RWPE2 (cell line): ENCODE results near the gene TWIST2.

Source experiments
- ATAC-seq: fragments of 200-7000 bp; cut with Tn5 transposase; 3 replicates; pipeline ENCODE4 v1.9.1; 2021; ENCODE audit warnings: low read depth
- DNase-seq: peaks from one replicate; pipeline ENCODE4 v3.0.0-alpha.2; 2020; ENCODE audit warnings: low spot score
- H3K27ac ChIP-seq: fragments of 450-650 bp; 2 replicates; pipeline ENCODE4 v1.5.1; 2017; ENCODE audit warnings: mild to moderate bottlenecking; ENCODE audit not compliant: poor library complexity, severe bottlenecking
- H3K27me3 ChIP-seq: fragments of 250-450 bp; sonication (Bioruptor Pico); 2 replicates; pipeline ENCODE4 v1.5.1; 2021; ENCODE audit warnings: mild to moderate bottlenecking, moderate library complexity; ENCODE audit not compliant: insufficient read depth, poor library complexity, severe bottlenecking
- H3K36me3 ChIP-seq: fragments of 250-450 bp; sonication (Bioruptor Pico); 2 replicates; pipeline ENCODE4 v1.5.1; 2020; ENCODE audit warnings: low read depth, mild to moderate bottlenecking, moderate library complexity
- H3K4me1 ChIP-seq: fragments of 250-450 bp; sonication (Bioruptor Pico); 2 replicates; pipeline ENCODE4 v1.5.1; 2021; ENCODE audit warnings: mild to moderate bottlenecking, moderate library complexity; ENCODE audit not compliant: insufficient read depth, poor library complexity, severe bottlenecking
- H3K4me3 ChIP-seq: fragments of 250-450 bp; sonication (Bioruptor Pico); 2 replicates; pipeline ENCODE4 v1.5.1; 2021; ENCODE audit warnings: mild to moderate bottlenecking, moderate library complexity; ENCODE audit not compliant: severe bottlenecking
- H3K9me3 ChIP-seq: fragments of 250-450 bp; sonication (Bioruptor Pico); 2 replicates; pipeline ENCODE4 v1.5.1; 2021; ENCODE audit warnings: mild to moderate bottlenecking, moderate library complexity; ENCODE audit not compliant: severe bottlenecking
- CTCF ChIP-seq: fragments of 450-650 bp; IDR thresholded peaks from one replicate; pipeline ENCODE4 v1.5.1; 2017; ENCODE audit warnings: mild to moderate bottlenecking, moderate library complexity; ENCODE audit not compliant: poor library complexity, severe bottlenecking

TWIST2 gene

GRCh38 chr2:238890618-238891456, 43.0 kb downstream of the TWIST2 start:
- no peak for TF ChIP-seq CTCF
- no peaks in the 10 kb centered on the region for H3K27me3 ChIP-seq
- H3K27ac ChIP-seq = no peak overlapping the region
- DNase-seq = no peak
- H3K9me3 ChIP-seq = no peaks in the 10 kb centered on the region
- no peak overlapping the region for H3K4me3 ChIP-seq
- H3K36me3 ChIP-seq = no peaks in the 10 kb centered on the region
- no peak for ATAC-seq
- no peaks in the 10 kb centered on the region for H3K4me1 ChIP-seq

GRCh38 chr2:238891457-238892203, 43.7 kb downstream of the TWIST2 start:
- ATAC-seq (no peak), DNase-seq (no peak)
- H3K27ac ChIP-seq = no peak overlapping the region
- H3K4me3 ChIP-seq = no peak overlapping the region
- H3K27me3 ChIP-seq = no peaks in the 10 kb centered on the region
- H3K36me3 ChIP-seq = no peaks in the 10 kb centered on the region
- no peak for TF ChIP-seq CTCF
- H3K4me1 ChIP-seq = no peaks in the 10 kb centered on the region
- no peaks in the 10 kb centered on the region for H3K9me3 ChIP-seq

- H3K9me3 ChIP-seq = no peaks in the 10 kb centered on the region
- no peaks in the 10 kb centered on the region for H3K36me3 ChIP-seq
- no peak for DNase-seq
- no peak overlapping the region for H3K27ac ChIP-seq
- H3K4me1 ChIP-seq = no peaks in the 10 kb centered on the region
- no peaks in the 10 kb centered on the region for H3K27me3 ChIP-seq
- ATAC-seq = no peak
- no peak for TF ChIP-seq CTCF
- H3K4me3 ChIP-seq = no peak overlapping the region
These were observed 44.3 kb downstream of the TWIST2 start for GRCh38 chr2:238892204-238892500.

GRCh38 chr2:238892796-238893195, 44.9 kb downstream of the TWIST2 start:
- no peaks in the 10 kb centered on the region for H3K9me3 ChIP-seq
- no peaks in the 10 kb centered on the region for H3K36me3 ChIP-seq
- no peak overlapping the region for H3K4me3 ChIP-seq
- H3K27ac ChIP-seq = no peak overlapping the region
- H3K4me1 ChIP-seq = no peaks in the 10 kb centered on the region
- no peak for ATAC-seq
- no peak for DNase-seq
- no peaks in the 10 kb centered on the region for H3K27me3 ChIP-seq
- TF ChIP-seq CTCF = no peak
